ENCODE data around the gene SCT. TPM values are rescaled to one million over a fixed set of nuclear protein-coding genes. Genes with fewer than 3 reads are reported as not detected.
"Not testable (repeated sequence)": the region's sequence is repeated elsewhere in the genome, so short reads cannot be mapped to it uniquely, and the experiment has no call there.

The SCT gene
- total RNA-seq, 1 donor from 2014 or later: not detected

DNA sequence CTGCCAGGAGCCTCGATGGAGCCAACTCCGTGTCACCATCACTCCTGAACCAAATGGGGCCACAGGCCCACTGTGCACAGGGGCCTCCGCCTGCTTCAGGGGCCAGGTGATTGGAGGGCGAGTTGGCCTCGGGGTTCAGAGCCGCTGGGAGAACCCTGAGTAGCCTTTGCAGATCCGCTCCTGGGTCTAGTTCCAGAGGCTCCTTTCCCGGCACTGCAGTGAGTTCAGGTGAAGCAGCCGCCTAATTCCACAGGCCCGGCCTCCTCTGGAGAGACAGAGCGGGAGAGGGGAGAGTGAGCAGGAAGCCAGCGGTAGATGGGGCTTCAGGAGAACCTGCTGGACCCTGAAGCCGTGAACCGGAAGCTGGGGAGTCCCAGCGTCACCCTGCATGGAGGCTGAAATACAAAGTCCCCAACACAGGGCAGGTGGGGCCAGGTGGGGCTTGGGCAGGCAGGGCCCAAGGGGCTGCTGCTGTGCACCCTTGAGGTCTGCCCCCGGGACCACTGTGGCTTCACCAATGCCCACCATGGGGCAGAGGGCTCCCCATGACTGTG is 32.6 kb upstream of the SCT start:
- CTCF ChIA-PET: no interaction called here
- no peak overlapping the region for H3K4me3 Mint-ChIP-seq
- ATAC-seq (ENCODE audit: low read depth): peak; percentile 37

GRCh38 chr11:657691-658126 is 30.7 kb upstream of the SCT start:
- CTCF ChIA-PET: no interaction called here
- no peaks in the 10 kb centered on the region for H3K9me3 Mint-ChIP-seq
- intact Hi-C loops (cut with micrococcal nuclease): no loop called here
- no peak overlapping the region for H3K4me3 Mint-ChIP-seq
- peaks cover 4% of the 10 kb centered on the region for H3K4me1 Mint-ChIP-seq
- no peak for ATAC-seq (ENCODE audit: low read depth)
- POLR2A ChIA-PET: interaction anchor here (0.6 to 1.0 kb wide), 2 partner anchors 61 to 148 kb away, joined by 3 to 7 read pairs; no protein-coding TSS in a partner anchor
- H3K27ac Mint-ChIP-seq: no peak overlapping the region
- H3K36me3 Mint-ChIP-seq (ENCODE audit: low read depth): peaks cover 36% of the 10 kb centered on the region
- TF ChIP-seq CTCF (IDR thresholded peaks at IDR 0.05): no peak
- no peaks in the 10 kb centered on the region for H3K27me3 Mint-ChIP-seq
- no peak for DNase-seq

More for the DNA sequence above, 32.6 kb upstream of the SCT start:
- POLR2A ChIA-PET: no interaction called here
- Mint-ChIP-seq H3K9me3 (no peaks in the 10 kb centered on the region), H3K27me3 (no peaks in the 10 kb centered on the region), H3K27ac (no peak overlapping the region), H3K36me3 (ENCODE audit: low read depth) (peaks cover 39% of the 10 kb centered on the region), H3K4me1 (peaks cover 4% of the 10 kb centered on the region)
- no peak for DNase-seq
- intact Hi-C loops (cut with micrococcal nuclease): no loop called here
- no peak for TF ChIP-seq CTCF (IDR thresholded peaks at IDR 0.05)

GRCh38 chr11:656866-657265 is 29.9 kb upstream of the SCT start:
- no peak overlapping the region for H3K4me3 Mint-ChIP-seq
- DNase-seq (no peak), ATAC-seq (ENCODE audit: low read depth) (no peak)
- no peak for TF ChIP-seq CTCF (IDR thresholded peaks at IDR 0.05)
- H3K27ac Mint-ChIP-seq: no peak overlapping the region
- CTCF ChIA-PET: no interaction called here
- H3K27me3 Mint-ChIP-seq: no peaks in the 10 kb centered on the region
- no peaks in the 10 kb centered on the region for H3K9me3 Mint-ChIP-seq
- H3K4me1 Mint-ChIP-seq: peaks cover 4% of the 10 kb centered on the region
- intact Hi-C loops (cut with micrococcal nuclease): no loop called here
- H3K36me3 Mint-ChIP-seq (ENCODE audit: low read depth): peaks cover 37% of the 10 kb centered on the region
- POLR2A ChIA-PET: interaction anchor here (1.0 kb wide), 1 partner anchor 62 kb away, joined by 3 read pairs; no protein-coding TSS in a partner anchor

DNA sequence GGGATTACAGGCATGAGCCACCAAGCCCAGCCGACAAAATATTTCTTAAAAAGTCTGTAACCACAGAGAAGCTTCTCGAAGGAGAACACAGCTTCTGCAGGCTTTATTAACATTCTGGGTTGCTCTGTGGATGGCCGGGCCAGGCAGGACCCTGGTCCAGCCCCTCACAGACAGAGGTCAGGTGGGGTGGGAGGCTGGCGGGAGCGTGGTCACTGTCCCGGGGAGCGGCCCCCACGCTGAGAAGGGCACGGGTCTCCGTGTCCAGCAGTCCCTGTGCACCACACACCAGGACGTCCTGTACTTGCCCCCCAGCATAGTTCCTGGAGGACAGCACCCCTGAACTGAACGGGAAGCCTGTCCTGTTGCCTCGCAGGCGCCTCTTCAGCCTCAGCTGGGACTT is 29.4 kb upstream of the SCT start:
- H3K4me3 Mint-ChIP-seq: no peak overlapping the region
- ChIA-PET CTCF (no interaction called here), POLR2A (no interaction called here)
- H3K36me3 Mint-ChIP-seq (ENCODE audit: low read depth): peaks cover 36% of the 10 kb centered on the region
- no peak for ATAC-seq (ENCODE audit: low read depth)
- H3K9me3 Mint-ChIP-seq: no peaks in the 10 kb centered on the region
- H3K27me3 Mint-ChIP-seq: no peaks in the 10 kb centered on the region
- no peak for TF ChIP-seq CTCF (IDR thresholded peaks at IDR 0.05)
- no peak for DNase-seq
- peaks cover 4% of the 10 kb centered on the region for H3K4me1 Mint-ChIP-seq
- intact Hi-C loops (cut with micrococcal nuclease): no loop called here
- no peak overlapping the region for H3K27ac Mint-ChIP-seq

- ChIA-PET CTCF (interaction anchor here (0.9 kb wide), 1 partner anchor 73 kb away, joined by 3 read pairs; no protein-coding TSS in a partner anchor), POLR2A (no interaction called here)
- Mint-ChIP-seq H3K4me3 (no peak overlapping the region), H3K27me3 (no peaks in the 10 kb centered on the region), H3K27ac (no peak overlapping the region), H3K4me1 (peaks cover 4% of the 10 kb centered on the region), H3K9me3 (no peaks in the 10 kb centered on the region), H3K36me3 (ENCODE audit: low read depth) (peaks cover 40% of the 10 kb centered on the region)
- intact Hi-C loops (cut with micrococcal nuclease): no loop called here
- no peak for TF ChIP-seq CTCF (IDR thresholded peaks at IDR 0.05)
- no peak for DNase-seq
- no peak for ATAC-seq (ENCODE audit: low read depth)
These were observed 28.2 kb upstream of the SCT start for GRCh38 chr11:655036-655726.

- peaks cover 37% of the 10 kb centered on the region for H3K36me3 Mint-ChIP-seq (ENCODE audit: low read depth)
- intact Hi-C loops (cut with micrococcal nuclease); CTCF ChIA-PET: not testable (repeated sequence)
These were observed 27.5 kb upstream of the SCT start for GRCh38 chr11:654444-654843.

More at GRCh38 chr11:654444-654843, 27.5 kb upstream of the SCT start:
- H3K4me3 Mint-ChIP-seq; ATAC-seq (ENCODE audit: low read depth); H3K27me3 Mint-ChIP-seq; H3K9me3 Mint-ChIP-seq; POLR2A ChIA-PET; H3K27ac Mint-ChIP-seq; H3K4me1 Mint-ChIP-seq; DNase-seq: not testable (repeated sequence)
